SIG-M5 treated with dmso at 0.1 percent for 504 hours (cell line): ENCODE measurements around the gene ETFRF1.

Experiments used
- DNase-seq: peaks from one replicate; lab custom pipeline; 2025; ENCODE audit not compliant: unreplicated experiment; lab: John Stamatoyannopoulos, UW

ETFRF1 gene

GRCh38 chr12:25208554-25208953 lies 13.5 kb downstream of the ETFRF1 start:
- DNase-seq = no peak

- no peak for DNase-seq
These were observed 18.3 kb downstream of the ETFRF1 start for GRCh38 chr12:25213338-25213737.

GRCh38 chr12:25236190-25236589 lies 41.2 kb downstream of the ETFRF1 start:
- no peak for DNase-seq

- no peak for DNase-seq
These were observed 41.6 kb downstream of the ETFRF1 start for GRCh38 chr12:25236626-25237025.

- peak; percentile 12 for DNase-seq
These were observed 46.4 kb downstream of the ETFRF1 start for GRCh38 chr12:25241167-25242020.

- DNase-seq = no peak
These were observed 48.1 kb downstream of the ETFRF1 start for GRCh38 chr12:25242981-25243679.

- DNase-seq = no peak
These were observed 48.6 kb downstream of the ETFRF1 start for GRCh38 chr12:25243680-25243990.

GRCh38 chr12:25245491-25245890 lies 50.5 kb downstream of the ETFRF1 start:
- DNase-seq = no peak

- DNase-seq = no peak
These were observed 53.1 kb downstream of the ETFRF1 start for GRCh38 chr12:25248137-25248536.

- no peak for DNase-seq
These were observed 53.7 kb downstream of the ETFRF1 start for GRCh38 chr12:25248732-25249131.

- DNase-seq = peak; percentile 25
These were observed 55.1 kb downstream of the ETFRF1 start for GRCh38 chr12:25249931-25250738.

GRCh38 chr12:25250744-25251730 lies 56.0 kb downstream of the ETFRF1 start, which contains the start of gene KRAS:
KRAS (minus strand) TSS chr12:25250929.
- peak; percentile 95 for DNase-seq

- DNase-seq = no peak
These were observed 56.7 kb downstream of the ETFRF1 start for GRCh38 chr12:25251769-25252168.

- no peak for DNase-seq
These were observed 57.9 kb downstream of the ETFRF1 start for GRCh38 chr12:25252946-25253345.

- no peak for DNase-seq
These were observed 58.5 kb downstream of the ETFRF1 start for GRCh38 chr12:25253371-25254068.

GRCh38 chr12:25254271-25254880 lies 59.3 kb downstream of the ETFRF1 start:
- DNase-seq = no peak
